Loucy (cell line): Measurements from ENCODE around the gene NOX5.

Source experiments
- H2AFZ ChIP-seq: fragments of 200-600 bp; sonication (generic); 2 replicates; pipeline ENCODE4 v1.6.0; 2016; ENCODE audit warnings: antibody characterized with exemption, mild to moderate bottlenecking, low read length, moderate library complexity
- H3F3A ChIP-seq: fragments of 200-600 bp; 2 replicates; pipeline ENCODE4 v1.6.0; 2016; ENCODE audit warnings: antibody characterized with exemption, low read depth, mild to moderate bottlenecking
- H3K27me3 ChIP-seq: fragments of 200-600 bp; sonication (generic); 2 replicates; pipeline ENCODE4 v1.6.1; 2014; ENCODE audit warnings: low read length, mild to moderate bottlenecking; ENCODE audit not compliant: insufficient read depth, poor library complexity, severe bottlenecking
- H3K36me3 ChIP-seq: fragments of 200-600 bp; sonication (generic); 2 replicates; pipeline ENCODE4 v1.6.1; 2016; ENCODE audit warnings: low read length; ENCODE audit not compliant: insufficient read depth
- H3K4me1 ChIP-seq: fragments of 200-600 bp; sonication (generic); 2 replicates; pipeline ENCODE4 v1.5.1; 2014; ENCODE audit warnings: low read length, mild to moderate bottlenecking; ENCODE audit not compliant: insufficient read depth, poor library complexity, severe bottlenecking
- H3K4me2 ChIP-seq: fragments of 200-600 bp; sonication (generic); 2 replicates; pipeline ENCODE4 v1.6.0; 2014; ENCODE audit warnings: antibody characterized with exemption, low read length, low read depth, mild to moderate bottlenecking; ENCODE audit not compliant: poor library complexity, severe bottlenecking
- H3K4me3 ChIP-seq: fragments of 200-600 bp; sonication (generic); 2 replicates; pipeline ENCODE4 v1.5.1; 2014; ENCODE audit warnings: low read length, mild to moderate bottlenecking, mixed read lengths; ENCODE audit not compliant: poor library complexity, severe bottlenecking
- H3K79me2 ChIP-seq: fragments of 200-600 bp; sonication (generic); 2 replicates; pipeline ENCODE4 v1.6.1; 2014; ENCODE audit warnings: low read length; ENCODE audit not compliant: insufficient read depth
- H3K9ac ChIP-seq: fragments of 200-600 bp; sonication (generic); 2 replicates; pipeline ENCODE4 v1.6.0; 2014; ENCODE audit warnings: mild to moderate bottlenecking, low read depth, low read length, moderate library complexity; ENCODE audit not compliant: poor library complexity, severe bottlenecking
- H3K9me2 ChIP-seq: fragments of 200-600 bp; sonication (generic); replicated peaks from 2 replicates; pipeline ENCODE4 v1.6.1; 2016; ENCODE audit warnings: low read depth, low read length, mixed read lengths
- H3K9me3 ChIP-seq: fragments of 200-600 bp; sonication (generic); 2 replicates; pipeline ENCODE4 v1.6.1; 2014; ENCODE audit warnings: mild to moderate bottlenecking, antibody characterized with exemption, low read length, low read depth; ENCODE audit not compliant: insufficient read depth
- H4K20me1 ChIP-seq: fragments of 200-600 bp; sonication (generic); 2 replicates; pipeline ENCODE4 v1.6.0; 2014; ENCODE audit warnings: antibody characterized with exemption, low read length, mild to moderate bottlenecking; ENCODE audit not compliant: insufficient read depth, poor library complexity, severe bottlenecking
- CTCF ChIP-seq: fragments of 200-600 bp; sonication (generic); conservative IDR thresholded peaks from 2 replicates; pipeline ENCODE4 v1.5.1; 2014; ENCODE audit warnings: mild to moderate bottlenecking, antibody characterized with exemption, low read length
- EZH2phosphoT487 ChIP-seq: fragments of 200-600 bp; IDR thresholded peaks from 2 replicates; pipeline ENCODE4 v1.6.1; 2018; ENCODE audit warnings: antibody characterized with exemption, mild to moderate bottlenecking, moderate library complexity, borderline replicate concordance

Gene NOX5

GRCh38 chr15:68979006-68979405, 35.5 kb upstream of the NOX5 start:
- no peaks in the 10 kb centered on the region for H3K79me2 ChIP-seq

GRCh38 chr15:68979816-68980215, 34.7 kb upstream of the NOX5 start:
- Histone ChIP-seq H2AFZ (no peak overlapping the region), H3K9ac (no peak overlapping the region), H3K79me2 (no peaks in the 10 kb centered on the region), H3K9me2 (no peaks in the 10 kb centered on the region), H3K4me1 (no peaks in the 10 kb centered on the region), H3K4me2 (no peak overlapping the region), H4K20me1 (no peaks in the 10 kb centered on the region), H3K4me3 (no peak overlapping the region), H3F3A (no peaks in the 10 kb centered on the region), H3K9me3 (no peaks in the 10 kb centered on the region; the same call in 1 of the 2 replicates), H3K27me3 (no peaks in the 10 kb centered on the region), H3K36me3 (no peaks in the 10 kb centered on the region)
- TF ChIP-seq CTCF = no peak
- TF ChIP-seq EZH2phosphoT487 = no peak

More at GRCh38 chr15:68979006-68979405, 35.5 kb upstream of the NOX5 start:
- Histone ChIP-seq H3K27me3 (no peaks in the 10 kb centered on the region), H4K20me1 (no peaks in the 10 kb centered on the region), H3F3A (no peaks in the 10 kb centered on the region), H3K36me3 (no peaks in the 10 kb centered on the region), H3K4me3 (no peak overlapping the region), H3K4me2 (no peak overlapping the region), H3K9me2 (no peaks in the 10 kb centered on the region), H3K9me3 (no peaks in the 10 kb centered on the region; the same call in 1 of the 2 replicates), H3K4me1 (no peaks in the 10 kb centered on the region), H3K9ac (no peak overlapping the region), H2AFZ (no peak overlapping the region)
- TF ChIP-seq CTCF (no peak), EZH2phosphoT487 (no peak)

GRCh38 chr15:68980786-68981185, 33.7 kb upstream of the NOX5 start:
- Histone ChIP-seq H3K36me3 (no peaks in the 10 kb centered on the region), H4K20me1 (no peaks in the 10 kb centered on the region), H3K4me1 (no peaks in the 10 kb centered on the region), H3F3A (no peaks in the 10 kb centered on the region), H3K9ac (no peak overlapping the region), H3K27me3 (no peaks in the 10 kb centered on the region), H3K9me3 (no peaks in the 10 kb centered on the region; the same call in 1 of the 2 replicates), H3K4me3 (no peak overlapping the region), H3K4me2 (no peak overlapping the region), H3K9me2 (no peaks in the 10 kb centered on the region), H2AFZ (no peak overlapping the region), H3K79me2 (no peaks in the 10 kb centered on the region)
- TF ChIP-seq CTCF = no peak
- no peak for TF ChIP-seq EZH2phosphoT487
